GM18861 (cell line): ENCODE measurements around the gene SMURF1.
"Not testable (repeated sequence)": the region's sequence is repeated elsewhere in the genome, so short reads cannot be mapped to it uniquely, and the experiment has no call there.

Experiments used
- ATAC-seq: cut with Tn5 transposase; IDR thresholded peaks from one replicate; pipeline ENCODE4 v1.9.1; 2021; ENCODE audit not compliant: unreplicated experiment

The SMURF1 gene

GRCh38 chr7:99122762-99123161 lies 21.1 kb downstream of the SMURF1 start:
- no peak for ATAC-seq

GRCh38 chr7:99121496-99122021 lies 22.3 kb downstream of the SMURF1 start:
- ATAC-seq = no peak

- ATAC-seq = no peak
Observed at GRCh38 chr7:99120916-99121315, 23.0 kb downstream of the SMURF1 start.

- no peak for ATAC-seq
Observed at GRCh38 chr7:99120501-99120900, 23.4 kb downstream of the SMURF1 start.

GRCh38 chr7:99118077-99118476 lies 25.8 kb downstream of the SMURF1 start:
- no peak for ATAC-seq

- ATAC-seq = no peak
Observed at GRCh38 chr7:99116144-99116543, 27.8 kb downstream of the SMURF1 start.

- ATAC-seq = no peak
Observed at GRCh38 chr7:99115379-99115778, 28.5 kb downstream of the SMURF1 start.

GRCh38 chr7:99112979-99113378 lies 30.9 kb downstream of the SMURF1 start:
- no peak for ATAC-seq

- peak; percentile 71 for ATAC-seq
Observed at GRCh38 chr7:99112097-99112496, 31.8 kb downstream of the SMURF1 start.

- no peak for ATAC-seq
Observed at GRCh38 chr7:99111591-99111990, 32.3 kb downstream of the SMURF1 start.

- ATAC-seq = no peak
Observed at GRCh38 chr7:99109108-99110051, 34.5 kb downstream of the SMURF1 start.

GRCh38 chr7:99108613-99109012 lies 35.3 kb downstream of the SMURF1 start:
- ATAC-seq = no peak

GRCh38 chr7:99106821-99107241 lies 37.1 kb downstream of the SMURF1 start:
- no peak for ATAC-seq

- ATAC-seq = no peak
Observed at GRCh38 chr7:99106411-99106810, 37.5 kb downstream of the SMURF1 start.

GRCh38 chr7:99105756-99106155 lies 38.2 kb downstream of the SMURF1 start:
- no peak for ATAC-seq

- no peak for ATAC-seq
Observed at GRCh38 chr7:99104631-99105030, 39.3 kb downstream of the SMURF1 start.

GRCh38 chr7:99103836-99104235 lies 40.1 kb downstream of the SMURF1 start:
- not testable (repeated sequence) for ATAC-seq

- no peak for ATAC-seq
Observed at GRCh38 chr7:99102809-99103690, 40.9 kb downstream of the SMURF1 start.

GRCh38 chr7:99102361-99102760 lies 41.5 kb downstream of the SMURF1 start:
- no peak for ATAC-seq

- ATAC-seq = not testable (repeated sequence)
Observed at GRCh38 chr7:99101516-99101915, 42.4 kb downstream of the SMURF1 start.

- ATAC-seq = no peak
Observed at GRCh38 chr7:99099499-99100077, 44.3 kb downstream of the SMURF1 start.
